ENCODE data around the gene ANKRD34A. TPM values are rescaled to one million over a fixed set of nuclear protein-coding genes. Genes with fewer than 3 reads are reported as not detected.

ANKRD34A gene
- polyA plus RNA-seq, 1 experiment = 0.83 TPM

DNA sequence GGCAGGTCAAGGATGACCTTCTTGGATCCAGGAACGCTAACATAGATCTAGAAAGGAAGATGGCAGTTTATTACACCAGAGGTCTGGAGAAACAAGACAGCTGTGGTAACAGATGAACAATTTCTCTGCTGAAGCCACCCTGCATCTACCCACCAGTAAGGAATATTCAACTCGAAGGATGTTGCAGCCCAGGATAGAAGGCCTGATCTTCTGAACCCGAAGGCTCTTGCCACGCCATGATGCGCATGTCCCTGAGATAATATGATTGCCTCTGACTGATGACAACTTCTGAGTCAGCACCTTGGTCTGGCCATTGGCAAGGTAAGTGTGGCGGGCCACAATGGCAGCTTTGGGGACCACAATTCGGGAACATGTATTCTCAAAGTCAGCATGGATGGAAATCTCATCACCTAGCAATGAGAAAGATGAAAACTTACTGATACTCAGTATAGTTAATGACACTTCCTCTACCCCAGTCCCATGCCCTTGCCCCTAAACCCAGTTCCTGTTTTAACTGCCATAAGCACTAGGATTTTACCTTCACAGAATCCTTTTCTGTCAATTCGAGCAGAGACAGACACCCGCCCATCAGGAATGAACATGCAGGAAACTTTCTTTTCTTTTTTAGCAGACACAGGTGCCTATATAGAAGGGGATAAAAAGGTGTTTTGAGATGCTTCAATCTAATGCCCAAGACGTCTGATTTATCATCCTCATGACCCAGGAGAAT is 30.2 kb upstream of the ANKRD34A start:
- Histone ChIP-seq H3K27ac (ENCODE audit: low read depth, low read length) (no peak overlapping the region), H3K4me3 (ENCODE audit: low read depth, low read length) (peak overlapping the region; percentile 96), H3K9me3 (ENCODE audit: control insufficient read depth, insufficient read depth, low read length) (no peaks in the 10 kb centered on the region), H3K27me3 (ENCODE audit: control insufficient read depth, insufficient read depth, low read length) (no peaks in the 10 kb centered on the region)
- CTCF ChIA-PET = interaction anchor here (0.5 to 4.4 kb wide), 6 partner anchors 13 to 85 kb away, joined by 3 to 23 read pairs (median 5); partner anchors contain the start of gene ITGA10
- POLR2A ChIA-PET = no interaction called here
- no peak for DNase-seq (ENCODE audit: low read depth, low spot score)
- TF ChIP-seq, protein P1, sequence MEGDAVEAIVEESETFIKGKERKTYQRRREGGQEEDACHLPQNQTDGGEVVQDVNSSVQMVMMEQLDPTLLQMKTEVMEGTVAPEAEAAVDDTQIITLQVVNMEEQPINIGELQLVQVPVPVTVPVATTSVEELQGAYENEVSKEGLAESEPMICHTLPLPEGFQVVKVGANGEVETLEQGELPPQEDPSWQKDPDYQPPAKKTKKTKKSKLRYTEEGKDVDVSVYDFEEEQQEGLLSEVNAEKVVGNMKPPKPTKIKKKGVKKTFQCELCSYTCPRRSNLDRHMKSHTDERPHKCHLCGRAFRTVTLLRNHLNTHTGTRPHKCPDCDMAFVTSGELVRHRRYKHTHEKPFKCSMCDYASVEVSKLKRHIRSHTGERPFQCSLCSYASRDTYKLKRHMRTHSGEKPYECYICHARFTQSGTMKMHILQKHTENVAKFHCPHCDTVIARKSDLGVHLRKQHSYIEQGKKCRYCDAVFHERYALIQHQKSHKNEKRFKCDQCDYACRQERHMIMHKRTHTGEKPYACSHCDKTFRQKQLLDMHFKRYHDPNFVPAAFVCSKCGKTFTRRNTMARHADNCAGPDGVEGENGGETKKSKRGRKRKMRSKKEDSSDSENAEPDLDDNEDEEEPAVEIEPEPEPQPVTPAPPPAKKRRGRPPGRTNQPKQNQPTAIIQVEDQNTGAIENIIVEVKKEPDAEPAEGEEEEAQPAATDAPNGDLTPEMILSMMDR (IDR thresholded peaks at IDR 0.05; ENCODE audit: low read depth, low read length) = no peak

GRCh38 chr1:145993618-145994390 is 29.4 kb upstream of the ANKRD34A start:
- no peak overlapping the region for H3K27ac ChIP-seq (ENCODE audit: low read depth, low read length)
- no peaks in the 10 kb centered on the region for H3K9me3 ChIP-seq (ENCODE audit: control insufficient read depth, insufficient read depth, low read length)
- DNase-seq (ENCODE audit: low read depth, low spot score) = no peak
- H3K27me3 ChIP-seq (ENCODE audit: control insufficient read depth, insufficient read depth, low read length) = no peaks in the 10 kb centered on the region
- peak overlapping the region; percentile 96 for H3K4me3 ChIP-seq (ENCODE audit: low read depth, low read length)
- TF ChIP-seq, protein P1 (IDR thresholded peaks at IDR 0.05; ENCODE audit: low read depth, low read length) = no peak
- ChIA-PET POLR2A (no interaction called here), CTCF (interaction anchor here (0.9 to 4.4 kb wide), 4 partner anchors 14 to 84 kb away, joined by 4 to 23 read pairs (median 10); partner anchors contain the start of gene ITGA10)

DNA sequence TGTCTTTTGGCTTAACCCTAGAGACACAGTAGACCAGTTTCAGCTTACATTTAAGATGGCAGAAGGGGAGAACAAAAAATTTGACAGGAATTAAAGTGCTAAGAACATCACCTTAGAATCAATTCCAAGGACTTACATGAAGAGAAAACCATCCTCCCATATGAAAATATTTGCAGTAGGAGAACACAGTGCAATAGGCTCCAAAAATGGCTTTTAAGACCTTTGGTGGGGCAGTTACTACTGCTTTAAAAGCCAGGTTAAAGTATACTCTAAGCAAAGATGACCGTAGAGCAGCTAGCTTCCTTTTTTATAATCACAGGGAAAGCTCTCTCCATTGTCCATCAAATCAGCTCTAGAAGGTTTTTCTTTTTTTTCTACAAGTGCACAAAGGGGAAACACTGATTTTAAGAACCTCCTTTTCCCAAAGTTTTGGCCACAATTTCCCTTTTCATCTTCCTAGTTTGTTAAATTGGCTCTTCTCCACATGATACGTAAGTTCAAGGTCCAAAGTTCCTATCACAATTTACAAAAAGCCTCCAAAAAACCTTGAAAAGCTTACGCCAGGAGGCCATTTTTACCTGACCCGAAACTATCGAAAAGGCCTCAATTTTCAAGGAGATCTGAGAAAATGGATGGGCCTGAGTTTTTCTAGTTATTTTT is 28.7 kb upstream of the ANKRD34A start:
- no peaks in the 10 kb centered on the region for H3K9me3 ChIP-seq (ENCODE audit: control insufficient read depth, insufficient read depth, low read length)
- TF ChIP-seq, protein P1 (IDR thresholded peaks at IDR 0.05; ENCODE audit: low read depth, low read length) = no peak
- ChIA-PET POLR2A (no interaction called here), CTCF (interaction anchor here (1.3 to 4.4 kb wide), 4 partner anchors 14 to 84 kb away, joined by 4 to 23 read pairs (median 10); partner anchors contain the start of gene ITGA10)
- H3K27ac ChIP-seq (ENCODE audit: low read depth, low read length) = no peak overlapping the region
- DNase-seq (ENCODE audit: low read depth, low spot score) = no peak
- no peak overlapping the region for H3K4me3 ChIP-seq (ENCODE audit: low read depth, low read length)
- H3K27me3 ChIP-seq (ENCODE audit: control insufficient read depth, insufficient read depth, low read length) = no peaks in the 10 kb centered on the region

GRCh38 chr1:145992502-145992936 is 28.1 kb upstream of the ANKRD34A start:
- Histone ChIP-seq H3K27ac (ENCODE audit: low read depth, low read length) (no peak overlapping the region), H3K27me3 (ENCODE audit: control insufficient read depth, insufficient read depth, low read length) (no peaks in the 10 kb centered on the region), H3K9me3 (ENCODE audit: control insufficient read depth, insufficient read depth, low read length) (no peaks in the 10 kb centered on the region), H3K4me3 (ENCODE audit: low read depth, low read length) (no peak overlapping the region; the same call in 1 of the 2 replicates)
- ChIA-PET POLR2A (no interaction called here), CTCF (interaction anchor here (1.3 to 4.4 kb wide), 4 partner anchors 14 to 83 kb away, joined by 4 to 23 read pairs (median 10); partner anchors contain the start of gene ITGA10)
- no peak for DNase-seq (ENCODE audit: low read depth, low spot score)
- TF ChIP-seq, protein P1 (IDR thresholded peaks at IDR 0.05; ENCODE audit: low read depth, low read length) = no peak

Data from AG04450 (cell line).